ENCODE measurements around the gene CCDC137. TPM values are rescaled to one million over a fixed set of nuclear protein-coding genes. Genes with fewer than 3 reads are reported as not detected.

CCDC137 gene
- total and polyA plus RNA-seq, 2 of the 13 experiments (the other 11 are each of a cell fraction or from before 2014, with no cell fraction given): 14.6 to 39.1 TPM

GRCh38 chr17:81700353-81701287 is 34.1 kb downstream of the CCDC137 start:
- H3K9ac ChIP-seq (ENCODE audit: insufficient read depth, low read depth, low read length): peak overlapping the region; percentile 99
- no peaks in the 10 kb centered on the region for H3K9me3 ChIP-seq (ENCODE audit: low read length)
- peaks cover 32% of the 10 kb centered on the region for H3K4me1 ChIP-seq (ENCODE audit: insufficient read depth, low read length)
- DNase-seq (ENCODE audit: low spot score) (no peak), FAIRE-seq (peak; percentile 40), ATAC-seq (no peak)
- WGBS (ENCODE audit: low lambda C conversion rate): 95% methylated on average over 25 of the region's 25 CpGs
- BruUV-seq (replicated peaks): no TSS peak
- peaks cover 57% of the 10 kb centered on the region for H3K79me2 ChIP-seq (ENCODE audit: insufficient read depth, low read length)
- H3K27ac ChIP-seq (ENCODE audit: extremely low read length, insufficient read depth, low read length): peak overlapping the region; percentile 93
- intact Hi-C loops (cut with micrococcal nuclease; ENCODE audit: unreplicated experiment): loop anchor here (5.0 kb wide), 1 partner anchor 33 kb away; the partner anchor contains the start of genes CCDC137 and OXLD1
- H3K4me3 ChIP-seq (replicated peaks in 1 of 3; ENCODE audit: insufficient read depth in 1 of 3, low read depth in 2 of 3, low read length in 3 of 3): peak overlapping the region; percentile 92 to 93 (median 92); a peak in 5 of 6 replicates
- H4K20me1 ChIP-seq (ENCODE audit: insufficient read depth, low read length): peaks cover 15% of the 10 kb centered on the region
- ChIA-PET POLR2A (interaction anchor here (0.7 to 4.9 kb wide), 5 partner anchors 13 to 160 kb away, joined by 3 to 143 read pairs (median 54); partner anchors contain the start of genes ARL16, CCDC137, HGS and MCRIP1), CTCF (ENCODE audit: low intra/inter-chr PET ratio, low total read pairs) (no interaction called here)
- no peaks in the 10 kb centered on the region; a peak in 1 of 5 replicates for H3K27me3 ChIP-seq (ENCODE audit: control insufficient read depth in 1 of 2, insufficient read depth in 2 of 2, low read length in 2 of 2)
- in situ Hi-C loops (cut with HindIII; ENCODE audit: extremely low pct_ligation_motif_present, low pct_unique_long_range_greater_than_20kb): no loop called here
- H3K36me3 ChIP-seq (replicated peaks in 1 of 2; ENCODE audit: control insufficient read depth in 1 of 2, insufficient read depth in 2 of 2, low read length in 2 of 2): peaks cover 32 to 50% of the 10 kb centered on the region in 2 experiments
- no peak overlapping the region for H2AFZ ChIP-seq (ENCODE audit: low read length)
- H3K4me2 ChIP-seq (ENCODE audit: low read depth, low read length): peak overlapping the region; percentile 91
- TF ChIP-seq SSRP1 (CRISPR knock-in tag; IDR thresholded peaks at IDR 0.05): peak; percentile 31; the same call in 1 of the 2 replicates
- no peak for TF ChIP-seq ATF2 (CRISPR knock-in tag; IDR thresholded peaks at IDR 0.05)
- TF ChIP-seq FOSL2 (CRISPR knock-in tag; IDR thresholded peaks at IDR 0.05): no peak
- no peak for TF ChIP-seq ZNF766 (CRISPR knock-in tag; IDR thresholded peaks at IDR 0.05; ENCODE audit: borderline replicate concordance)
- TF ChIP-seq KLF6 (CRISPR knock-in tag; IDR thresholded peaks at IDR 0.05): no peak
- no peak for TF ChIP-seq ZMYM4 (CRISPR knock-in tag; IDR thresholded peaks at IDR 0.05)
- no peak for TF ChIP-seq ZBTB1 (CRISPR knock-in tag; IDR thresholded peaks at IDR 0.05; ENCODE audit: borderline replicate concordance)
- TF ChIP-seq PPARG (CRISPR knock-in tag; conservative IDR thresholded peaks at IDR 0.05): no peak
- TF ChIP-seq ZNF691 (CRISPR knock-in tag; IDR thresholded peaks at IDR 0.05; ENCODE audit: borderline replicate concordance, low read depth): no peak
- TF ChIP-seq TFAP4 (IDR thresholded peaks at IDR 0.05; ENCODE audit: borderline replicate concordance, low read depth): no peak
- TF ChIP-seq NONO (IDR thresholded peaks at IDR 0.05): no peak
- TF ChIP-seq NONO (CRISPR knock-in tag; conservative IDR thresholded peaks at IDR 0.05): no peak; the same call in 1 of the 2 replicates
- TF ChIP-seq PRMT3 (CRISPR knock-in tag; IDR thresholded peaks at IDR 0.05; ENCODE audit: borderline replicate concordance, low read depth): no peak
- no peak for TF ChIP-seq ZNF282 (IDR thresholded peaks at IDR 0.05; ENCODE audit: partially characterized antibody)
- TF ChIP-seq ZNF546 (CRISPR knock-in tag; conservative IDR thresholded peaks at IDR 0.05): no peak
- 0 out of 2 replicates have a peak, but pooled peaks have one; percentile 6 for TF ChIP-seq ZNF777 (CRISPR knock-in tag; IDR thresholded peaks at IDR 0.05)
- TF ChIP-seq MLX (CRISPR knock-in tag; IDR thresholded peaks at IDR 0.05): no peak
- no peak for TF ChIP-seq ZNF781 (CRISPR knock-in tag; IDR thresholded peaks at IDR 0.05; ENCODE audit: borderline replicate concordance, not compliant biosample characterization)
- TF ChIP-seq DR1 (CRISPR knock-in tag; IDR thresholded peaks at IDR 0.05): 0 out of 2 replicates have a peak, but pooled peaks have one; percentile 1
